NB4 (cell line): ENCODE results near the gene DNAJC24.

Source experiments
- POLR2A ChIP-seq: IDR thresholded peaks from 2 replicates; pipeline ENCODE4 v1.6.1; 2011; ENCODE audit warnings: mild to moderate bottlenecking; ENCODE audit not compliant: insufficient read length; ENCODE audit errors: extremely low read depth
- TF ChIP-seq, protein P1 (sequence below): IDR thresholded peaks from one replicate; pipeline ENCODE4 v1.5.1; 2012; ENCODE audit warnings: low read depth, low read length

DNA sequence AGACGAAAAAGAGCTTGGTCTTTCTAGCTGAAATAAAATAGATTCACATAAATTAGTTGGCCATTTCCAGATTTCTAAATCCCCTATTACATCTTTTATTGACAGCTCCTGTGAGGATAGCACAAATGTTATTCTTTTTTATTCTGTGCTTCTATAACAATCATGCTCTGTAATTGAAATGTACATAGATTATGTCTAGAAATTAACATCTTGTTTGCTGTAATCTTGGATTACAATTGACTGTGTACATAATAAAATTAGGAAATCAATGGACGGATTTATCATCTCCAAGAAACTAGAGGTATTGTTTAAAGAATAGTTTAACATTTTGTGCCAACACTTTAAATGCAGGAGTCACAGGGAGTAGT lies 108.5 kb downstream of the DNAJC24 start:
- TF ChIP-seq, protein P1, sequence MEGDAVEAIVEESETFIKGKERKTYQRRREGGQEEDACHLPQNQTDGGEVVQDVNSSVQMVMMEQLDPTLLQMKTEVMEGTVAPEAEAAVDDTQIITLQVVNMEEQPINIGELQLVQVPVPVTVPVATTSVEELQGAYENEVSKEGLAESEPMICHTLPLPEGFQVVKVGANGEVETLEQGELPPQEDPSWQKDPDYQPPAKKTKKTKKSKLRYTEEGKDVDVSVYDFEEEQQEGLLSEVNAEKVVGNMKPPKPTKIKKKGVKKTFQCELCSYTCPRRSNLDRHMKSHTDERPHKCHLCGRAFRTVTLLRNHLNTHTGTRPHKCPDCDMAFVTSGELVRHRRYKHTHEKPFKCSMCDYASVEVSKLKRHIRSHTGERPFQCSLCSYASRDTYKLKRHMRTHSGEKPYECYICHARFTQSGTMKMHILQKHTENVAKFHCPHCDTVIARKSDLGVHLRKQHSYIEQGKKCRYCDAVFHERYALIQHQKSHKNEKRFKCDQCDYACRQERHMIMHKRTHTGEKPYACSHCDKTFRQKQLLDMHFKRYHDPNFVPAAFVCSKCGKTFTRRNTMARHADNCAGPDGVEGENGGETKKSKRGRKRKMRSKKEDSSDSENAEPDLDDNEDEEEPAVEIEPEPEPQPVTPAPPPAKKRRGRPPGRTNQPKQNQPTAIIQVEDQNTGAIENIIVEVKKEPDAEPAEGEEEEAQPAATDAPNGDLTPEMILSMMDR, result no peak
- TF ChIP-seq POLR2A, result no peak
